Stomach (tissue), 9 donors: ENCODE data around the gene FAM72A. TPM values are rescaled to one million over a fixed set of nuclear protein-coding genes. Genes with fewer than 3 reads are reported as not detected.
"Not testable (repeated sequence)": the region's sequence is repeated elsewhere in the genome, so short reads cannot be mapped to it uniquely, and the experiment has no call there.

Source experiments
- DNase-seq, 2 donors: peaks; one replicate each; pipeline versions ENCODE4 v3.0.0 to v3.0.0-alpha.2; 2013 to 2019
- H3K27ac ChIP-seq, 5 donors: fragments of 200-600 bp in 4 of 5; sonication (generic) in 4 of 5; one replicate each; pipeline ENCODE4 v1.5.1; 2013 to 2019; ENCODE audit warnings: mild to moderate bottlenecking in 1 of 5, moderate library complexity in 1 of 5
- H3K27me3 ChIP-seq, 3 donors: fragments of 200-600 bp; sonication (generic); one replicate each; pipeline ENCODE4 v1.5.1; 2017 to 2019; ENCODE audit warnings: mixed run types in 1 of 3
- H3K36me3 ChIP-seq, 4 donors: fragments of 200-600 bp; sonication (generic); 1 replicate in 3 of 4; 2 replicates in 1 of 4; pipeline ENCODE4 v1.5.1; 2016 to 2019
- H3K4me1 ChIP-seq, 4 donors: fragments of 200-600 bp; sonication (generic); one replicate each; pipeline ENCODE4 v1.5.1; 2016 to 2019
- H3K4me3 ChIP-seq, 4 donors: fragments of 200-600 bp; sonication (generic) in 3 of 4; one replicate each; pipeline ENCODE4 v1.5.1; 2016 to 2019; ENCODE audit warnings: mild to moderate bottlenecking in 1 of 4
- H3K9me3 ChIP-seq, 4 donors: fragments of 200-600 bp; sonication (generic); one replicate each; pipeline ENCODE4 v1.5.1; 2016 to 2019
- WGBS, 5 donors: extraction: QIAGEN DNeasy Blood & Tissue Kit in 3 of 5; methylation state at CpG; one replicate each; pipeline versions ENCODE4 v1.1.5 to v1.1.7; 2013 to 2018; 5-methylcytosine and 5-hydroxymethylcytosine counted together
- intact Hi-C: fragments of 100-400 bp; cut with DNase I; formaldehyde crosslinking; loops from one replicate; pipeline ENCODE4 v1.15.1; 2023; ENCODE audit warnings: low total_unique reads
- polyA plus RNA-seq, 3 donors: library from polyadenylated mRNA; stranded (reverse); fragments of 200-250 nt; gene quantifications; one replicate each; pipeline ENCODE4 v1.2.3, GENCODE V29; 2013
- total RNA-seq, 5 donors: library from RNA; depleted of rRNA; stranded (reverse); fragments of >200 nt; gene quantifications; one replicate each; pipeline versions ENCODE4 v1.1.0 to v1.2.3, GENCODE V29; 2014 to 2016
- donor health status: healthy with polysubstance abuse.
- donor health status: Bipolar disorder and iron deficiency.
- donor health status: healthy.

The FAM72A gene
- total and polyA plus RNA-seq, 8 donors = 1.0 to 3.1 (median 2.0) TPM; not detected in 2

DNA sequence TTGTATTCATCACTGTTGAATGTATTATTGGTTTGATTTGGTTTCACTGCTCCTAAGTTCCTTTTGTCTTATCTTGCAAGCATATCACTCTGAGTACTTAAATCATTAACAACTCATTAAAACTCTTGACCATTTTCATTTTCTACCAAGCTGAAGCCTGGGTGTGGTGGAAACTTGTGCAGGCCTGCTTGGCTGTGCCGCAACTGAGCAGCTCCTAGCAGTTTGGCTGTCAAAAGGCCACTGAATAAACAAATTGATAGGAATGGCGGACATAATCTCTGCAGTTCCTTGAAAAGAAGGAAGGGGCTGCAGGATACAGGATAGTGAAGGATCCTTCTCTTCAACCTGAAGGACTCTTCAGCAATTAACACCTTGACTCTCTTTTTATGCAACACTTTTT is 26.6 kb upstream of the FAM72A start:
- H3K36me3 ChIP-seq, H3K27ac ChIP-seq, DNase-seq, H3K4me3 ChIP-seq, H3K9me3 ChIP-seq, H3K4me1 ChIP-seq, H3K27me3 ChIP-seq, intact Hi-C loops: not testable (repeated sequence)
- WGBS, 5 donors = 27 to 51% (median 33%) methylated on average over 2 of the region's 2 CpGs

DNA sequence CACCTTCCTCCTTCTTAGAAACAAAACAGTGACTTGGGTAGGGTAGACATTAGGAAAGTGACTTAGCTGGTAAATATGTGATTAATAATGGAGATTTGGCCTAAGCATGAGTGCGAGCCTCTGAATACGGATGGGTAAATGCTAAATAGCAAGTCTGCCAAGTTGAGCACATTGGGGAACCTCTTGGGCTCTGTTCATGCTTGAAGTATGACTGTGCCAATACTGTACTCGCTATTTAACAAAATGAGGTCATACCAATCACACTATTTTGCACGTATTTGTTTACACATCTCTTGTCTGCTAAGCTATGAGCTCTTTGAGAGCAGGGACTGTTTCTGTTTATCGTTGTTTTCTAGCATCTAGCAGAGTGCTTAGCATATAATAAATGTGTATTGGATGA is 24.2 kb upstream of the FAM72A start:
- H3K36me3 ChIP-seq, H3K9me3 ChIP-seq, H3K4me1 ChIP-seq, H3K27me3 ChIP-seq, intact Hi-C loops, DNase-seq, H3K4me3 ChIP-seq, H3K27ac ChIP-seq: not testable (repeated sequence)
- 61 to 79% (median 65%) methylated on average over 2 to 3 of the region's 5 CpGs; no CpG with 5 or more reads in 1 of the 5 donors for WGBS, 5 donors

DNA sequence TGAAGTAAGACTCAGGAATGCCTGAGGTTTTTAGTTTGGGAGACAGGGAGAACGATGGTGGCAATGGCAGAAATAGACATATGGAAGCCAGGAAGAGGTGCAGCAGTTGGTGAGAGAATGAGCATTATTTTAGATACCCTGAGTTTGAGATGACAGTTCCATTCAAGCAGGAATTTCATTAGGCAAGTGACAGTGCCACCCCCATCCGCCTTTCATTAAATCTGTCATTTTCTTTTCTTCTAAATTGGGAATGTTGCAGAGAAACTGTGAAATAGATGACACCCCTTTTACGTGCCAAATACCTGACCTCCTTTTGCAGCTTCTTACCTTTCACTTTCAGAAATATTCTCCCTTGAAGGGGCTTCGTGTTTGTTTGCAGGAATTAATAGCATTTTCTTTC is 22.7 kb upstream of the FAM72A start:
- H3K27me3 ChIP-seq, H3K36me3 ChIP-seq, H3K27ac ChIP-seq, DNase-seq, H3K4me3 ChIP-seq, H3K4me1 ChIP-seq, H3K9me3 ChIP-seq, intact Hi-C loops: not testable (repeated sequence)
- 80 to 92% (median 88%) methylated on average over 3 to 4 of the region's 4 CpGs for WGBS, 5 donors

DNA sequence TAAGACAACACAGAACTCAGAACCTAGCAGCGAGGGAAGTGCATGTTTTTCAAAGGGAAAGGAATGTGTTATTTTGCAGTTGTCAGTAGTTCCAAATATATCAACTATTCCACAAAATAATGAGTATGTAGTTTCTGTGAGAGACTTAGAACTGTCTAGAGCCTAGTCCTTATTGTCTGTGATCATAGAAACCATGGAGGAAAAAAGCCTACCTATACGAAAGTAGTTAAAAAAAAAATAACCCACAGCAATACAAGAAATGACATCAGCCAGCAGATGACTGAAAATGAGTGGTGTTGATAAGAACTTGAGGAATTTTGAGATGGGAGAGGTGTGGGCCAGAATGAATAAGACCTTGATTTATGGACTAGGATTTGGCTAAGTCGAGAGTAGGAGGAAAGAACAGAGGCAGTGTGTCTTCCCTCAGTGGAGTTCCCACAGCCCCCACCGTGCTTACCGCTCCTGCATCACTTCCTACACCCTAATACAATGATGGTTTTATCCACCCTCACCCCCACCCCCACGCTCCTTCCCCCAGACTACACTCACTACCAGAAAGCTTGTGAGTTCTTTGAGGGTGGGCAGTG is 21.6 kb upstream of the FAM72A start:
- H3K27me3 ChIP-seq, H3K27ac ChIP-seq, H3K4me3 ChIP-seq, H3K9me3 ChIP-seq, H3K36me3 ChIP-seq, H3K4me1 ChIP-seq, DNase-seq, intact Hi-C loops: not testable (repeated sequence)
- WGBS, 5 donors = 86 to 92% (median 88%) methylated on average over 2 of the region's 6 CpGs

DNA sequence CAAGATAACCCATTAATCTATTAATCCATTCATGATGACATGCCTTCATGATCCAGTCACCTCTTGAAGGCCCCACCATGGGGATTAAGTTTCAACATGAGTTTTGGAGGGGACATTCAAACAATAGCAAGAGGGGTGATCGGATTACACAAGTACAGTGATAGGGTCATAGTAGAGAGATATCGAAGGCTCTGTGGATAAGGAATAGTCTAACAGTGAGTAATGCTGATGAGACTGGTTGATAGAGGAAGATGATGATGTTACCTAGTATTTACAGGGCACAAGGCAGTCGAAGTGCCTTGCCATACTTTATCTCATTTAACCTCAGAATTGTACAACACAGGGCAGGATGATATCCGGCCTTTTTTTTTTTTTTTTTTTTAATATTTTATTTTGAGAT is 18.9 kb upstream of the FAM72A start:
- H3K4me1 ChIP-seq, H3K36me3 ChIP-seq, H3K27ac ChIP-seq, intact Hi-C loops, DNase-seq, H3K9me3 ChIP-seq, H3K27me3 ChIP-seq, H3K4me3 ChIP-seq: not testable (repeated sequence)
- no CpG with 5 or more reads among the region's 4 CpGs for WGBS, 5 donors

DNA sequence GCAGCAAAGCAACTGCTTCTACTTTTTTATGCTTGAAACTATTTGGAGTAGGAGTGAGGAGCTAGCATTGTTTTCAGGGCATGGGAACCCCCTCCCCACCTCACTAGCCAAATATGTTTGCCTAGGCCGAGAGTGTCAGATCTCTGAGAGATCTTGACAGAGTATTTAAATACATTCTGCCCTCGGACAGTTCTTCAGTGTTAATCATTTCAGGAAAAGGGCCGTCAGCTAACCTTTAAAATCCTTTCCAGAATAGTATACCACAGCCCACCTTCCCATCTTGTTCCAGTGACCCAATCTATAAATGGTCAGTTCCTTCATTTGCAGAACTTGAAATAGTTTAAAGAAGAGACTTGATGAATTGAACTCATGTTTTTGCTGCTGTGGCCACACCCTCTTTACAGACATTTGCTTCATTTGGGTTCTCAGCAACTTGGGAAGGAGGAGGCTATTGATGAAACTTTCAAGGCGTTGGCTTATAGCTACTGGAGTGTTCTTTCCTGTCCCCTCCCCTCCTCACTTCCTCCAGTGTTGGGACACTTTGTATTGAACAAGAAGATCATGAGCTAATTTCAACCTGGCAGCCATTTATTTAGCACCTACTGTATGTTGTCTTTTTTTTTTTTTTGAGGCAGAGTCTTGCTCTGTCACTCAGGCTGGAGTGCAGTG is 17.8 kb upstream of the FAM72A start:
- WGBS, 5 donors = 26 to 56% (median 38%) methylated on average over 4 of the region's 4 CpGs
- H3K4me1 ChIP-seq, H3K4me3 ChIP-seq, intact Hi-C loops, H3K36me3 ChIP-seq, H3K9me3 ChIP-seq, DNase-seq, H3K27me3 ChIP-seq: not testable (repeated sequence)
- peak overlapping the region in 3 of 5 donors; percentile 19 to 42 (median 25) for H3K27ac ChIP-seq

DNA sequence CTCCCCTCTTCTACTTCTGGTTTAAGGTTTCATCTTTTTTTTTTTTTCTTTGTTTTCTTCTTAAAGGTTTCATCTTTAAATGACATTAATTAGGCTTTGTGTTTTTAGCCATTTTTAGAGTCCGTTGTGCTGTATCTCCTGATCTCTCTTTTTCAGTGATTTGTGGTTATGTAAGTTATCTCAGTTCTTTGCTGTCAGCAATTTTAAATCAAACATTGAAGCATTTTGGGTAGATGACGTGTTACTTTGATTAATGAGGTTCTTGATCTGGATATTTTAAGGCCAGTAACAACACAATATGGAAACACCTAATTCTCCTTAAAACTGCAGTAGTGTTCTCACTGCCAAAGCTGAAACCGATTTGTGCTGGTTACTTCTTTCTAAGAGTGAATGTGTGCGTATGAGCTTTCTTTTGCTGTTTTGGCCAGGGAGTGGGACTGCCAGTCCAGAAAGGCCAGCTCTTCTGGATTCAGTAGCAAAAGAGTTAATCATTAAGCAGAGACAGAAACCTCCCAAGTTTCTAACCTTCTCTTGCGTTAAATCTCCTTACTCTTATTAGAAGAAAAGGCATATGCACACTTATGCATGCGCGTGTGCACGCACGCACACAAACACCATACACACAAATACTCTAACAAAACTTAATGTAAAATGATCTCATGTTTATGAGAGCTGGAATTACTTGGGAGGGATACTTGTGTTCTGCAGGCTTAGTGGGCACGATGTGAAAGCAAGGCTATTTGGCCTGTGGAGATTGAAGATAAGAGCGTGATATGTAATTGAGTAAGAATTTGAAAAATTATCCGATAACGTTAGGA is 17.1 kb upstream of the FAM72A start:
- H3K36me3 ChIP-seq, H3K9me3 ChIP-seq, H3K4me3 ChIP-seq, intact Hi-C loops, H3K27me3 ChIP-seq, H3K4me1 ChIP-seq, DNase-seq: not testable (repeated sequence)
- H3K27ac ChIP-seq = peak overlapping the region in 2 of 5 donors; percentile 25 to 42
- WGBS, 5 donors = 20 to 52% (median 46%) methylated on average over 3 to 5 of the region's 13 CpGs

DNA sequence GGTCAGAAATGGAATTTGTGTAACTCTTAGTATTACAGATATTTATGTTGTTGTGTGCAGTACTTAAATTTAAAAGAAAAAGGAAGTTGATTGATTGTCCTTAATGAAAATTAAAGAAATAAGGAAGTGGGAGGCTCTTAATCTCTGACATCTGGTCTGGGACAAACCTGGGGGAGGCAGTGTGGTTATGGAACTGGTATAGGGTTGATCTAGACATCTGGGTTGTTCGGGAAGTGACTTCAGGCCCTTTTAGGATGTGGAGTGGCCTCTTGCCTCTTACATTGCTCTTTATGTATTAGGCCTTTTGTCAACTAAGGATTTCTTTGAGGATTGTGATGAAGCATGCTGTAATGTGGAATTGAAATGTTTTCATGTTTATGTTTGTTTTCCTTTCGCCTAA is 16.1 kb upstream of the FAM72A start:
- H3K27ac ChIP-seq, H3K4me1 ChIP-seq, H3K4me3 ChIP-seq, H3K27me3 ChIP-seq, DNase-seq, intact Hi-C loops, H3K36me3 ChIP-seq, H3K9me3 ChIP-seq: not testable (repeated sequence)
- WGBS, 5 donors = no CpG with 5 or more reads among the region's 2 CpGs

DNA sequence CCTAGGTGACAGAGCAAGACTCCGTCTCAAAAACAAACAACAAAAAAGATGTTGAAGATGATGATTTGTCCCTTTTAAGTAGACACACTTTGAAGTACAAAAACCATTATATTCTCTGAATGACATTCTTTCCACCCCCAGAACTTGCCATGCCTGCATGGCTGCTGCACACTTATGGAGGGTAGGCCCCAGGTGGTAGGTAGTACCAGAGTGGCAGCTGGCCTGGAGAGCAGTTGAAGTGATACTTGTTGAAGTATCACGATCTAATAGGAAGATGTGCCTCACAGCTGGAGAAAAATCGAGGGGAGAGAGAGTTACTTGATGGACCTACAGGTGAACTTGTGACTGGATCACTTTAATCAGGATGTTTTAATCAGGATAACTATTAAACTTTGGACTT is 15.6 kb upstream of the FAM72A start:
- H3K4me3 ChIP-seq, H3K36me3 ChIP-seq, H3K9me3 ChIP-seq, H3K27ac ChIP-seq, H3K27me3 ChIP-seq, intact Hi-C loops, H3K4me1 ChIP-seq, DNase-seq: not testable (repeated sequence)
- WGBS, 5 donors = 62 to 85% (median 74%) methylated on average over 2 of the region's 3 CpGs; no CpG with 5 or more reads in 2 of the 5 donors

DNA sequence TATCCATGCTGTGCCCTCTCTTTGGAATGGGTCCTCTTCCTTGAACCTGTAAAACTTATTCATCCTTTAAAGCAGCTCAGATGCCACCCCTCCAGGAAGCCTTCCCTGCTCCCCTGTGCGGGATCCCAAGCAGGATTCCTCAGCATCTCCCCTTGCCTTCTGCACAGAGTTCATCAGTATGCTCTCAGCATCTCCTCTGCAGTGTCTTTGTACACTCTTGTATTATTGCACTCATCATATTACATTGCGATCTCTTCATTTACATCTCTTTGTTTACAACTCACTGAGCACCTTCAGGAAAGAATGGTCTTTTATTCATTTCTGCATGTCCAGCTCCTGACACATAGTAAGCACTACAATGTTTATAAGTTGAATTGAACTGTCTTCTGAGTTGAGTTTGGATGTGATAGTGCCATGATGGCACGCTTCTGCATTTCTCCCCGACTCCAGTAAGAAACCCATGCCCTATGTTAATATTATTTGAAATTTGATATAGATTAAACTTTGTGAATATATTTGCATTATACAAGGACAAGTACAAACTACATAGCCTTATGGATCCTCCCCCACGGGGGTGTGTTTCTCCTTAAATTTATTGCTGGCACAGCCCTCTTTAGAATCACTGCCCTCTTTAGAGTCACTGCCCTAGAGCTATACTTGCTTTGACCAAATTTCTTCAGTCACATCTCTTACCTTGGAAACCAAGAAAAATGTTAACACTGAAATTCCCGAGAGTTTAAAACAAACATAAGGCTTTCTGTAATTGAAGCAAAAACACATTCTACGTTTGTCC is 13.2 kb upstream of the FAM72A start:
- H3K27ac ChIP-seq, intact Hi-C loops, H3K4me1 ChIP-seq, DNase-seq, H3K4me3 ChIP-seq, H3K36me3 ChIP-seq, H3K9me3 ChIP-seq, H3K27me3 ChIP-seq: not testable (repeated sequence)
- 80 to 85% (median 80%) methylated on average over 2 to 5 of the region's 7 CpGs for WGBS, 5 donors

DNA sequence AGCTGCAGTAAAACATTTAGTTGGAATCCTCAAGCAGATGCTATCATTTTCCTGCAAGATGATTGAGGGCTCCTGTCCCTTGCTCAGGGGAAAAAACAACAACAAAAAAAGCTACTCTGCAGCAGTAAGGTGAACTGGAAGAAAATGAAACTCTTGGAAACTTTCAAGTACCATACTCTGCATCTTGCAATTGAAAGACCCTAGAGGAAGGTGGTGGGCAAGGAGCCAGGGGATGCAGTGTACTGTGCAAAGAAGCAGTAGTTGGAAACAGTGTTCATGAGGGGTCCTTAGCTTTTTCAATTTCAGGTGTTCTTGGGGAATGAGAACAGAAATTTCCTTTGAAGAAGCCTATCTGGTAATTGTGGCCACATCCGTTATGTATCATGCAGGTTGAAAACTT is 8.2 kb upstream of the FAM72A start:
- intact Hi-C loops, H3K4me1 ChIP-seq, H3K36me3 ChIP-seq, H3K27ac ChIP-seq, H3K4me3 ChIP-seq, H3K9me3 ChIP-seq, H3K27me3 ChIP-seq: not testable (repeated sequence)
- peak in 1 of 2 donors; percentile 6 for DNase-seq
- WGBS, 5 donors = no CpG with 5 or more reads among the region's 1 CpG
